CD4-positive, alpha-beta T cell treated with Interleukin-4 for 4 hours (primary cell): ENCODE data around the gene RANBP9.

ENCODE experiments used
- DNase-seq: peaks from one replicate; pipeline ENCODE4 v3.0.0-alpha.2; 2020

Gene RANBP9

GRCh38 chr6:13648850-13649249 is 62.8 kb downstream of the RANBP9 start:
- DNase-seq: no peak

- no peak for DNase-seq
These were observed 68.5 kb downstream of the RANBP9 start for GRCh38 chr6:13643125-13643524.

- no peak for DNase-seq
These were observed 70.3 kb downstream of the RANBP9 start for GRCh38 chr6:13641315-13641714.

GRCh38 chr6:13638626-13639025 is 73.0 kb downstream of the RANBP9 start:
- no peak for DNase-seq

- no peak for DNase-seq
These were observed 73.6 kb downstream of the RANBP9 start for GRCh38 chr6:13638014-13638413.

GRCh38 chr6:13635948-13636658 is 75.5 kb downstream of the RANBP9 start:
- peak; percentile 22 for DNase-seq

GRCh38 chr6:13633343-13633742 is 78.3 kb downstream of the RANBP9 start:
- no peak for DNase-seq

GRCh38 chr6:13630499-13630898 is 81.1 kb downstream of the RANBP9 start:
- no peak for DNase-seq

GRCh38 chr6:13629459-13630116 is 82.0 kb downstream of the RANBP9 start:
- no peak for DNase-seq

GRCh38 chr6:13624871-13625288 is 86.8 kb downstream of the RANBP9 start:
- DNase-seq: peak; percentile 46

GRCh38 chr6:13617066-13617465 is 94.6 kb downstream of the RANBP9 start:
- no peak for DNase-seq

GRCh38 chr6:13615792-13616120 is 95.9 kb downstream of the RANBP9 start:
- peak; percentile 39 for DNase-seq

GRCh38 chr6:13614926-13615791 is 96.5 kb downstream of the RANBP9 start, which contains the start of gene NOL7:
NOL7 (plus strand) TSS chr6:13615335; CDS start chr6:13615359, 24 bp downstream.
- peak; percentile 96 for DNase-seq

- peak; percentile 20 for DNase-seq
These were observed 97.3 kb downstream of the RANBP9 start for GRCh38 chr6:13614126-13614925.

- DNase-seq: no peak
These were observed 98.5 kb downstream of the RANBP9 start for GRCh38 chr6:13613029-13613594.

GRCh38 chr6:13611715-13612114 is 99.9 kb downstream of the RANBP9 start:
- no peak for DNase-seq

- DNase-seq: no peak
These were observed 106.0 kb downstream of the RANBP9 start for GRCh38 chr6:13605634-13606033.

- DNase-seq: no peak
These were observed 106.9 kb downstream of the RANBP9 start for GRCh38 chr6:13604546-13605416.

- no peak for DNase-seq
These were observed 107.5 kb downstream of the RANBP9 start for GRCh38 chr6:13604135-13604534.

GRCh38 chr6:13600036-13600435 is 111.6 kb downstream of the RANBP9 start:
- no peak for DNase-seq

- no peak for DNase-seq
These were observed 114.6 kb downstream of the RANBP9 start for GRCh38 chr6:13597073-13597472.
